Measurements from ENCODE around the gene LRPAP1. TPM values are rescaled to one million over a fixed set of nuclear protein-coding genes. Genes with fewer than 3 reads are reported as not detected.

The LRPAP1 gene
- total RNA-seq, 1 donor from 2014 or later = 53.7 TPM

DNA sequence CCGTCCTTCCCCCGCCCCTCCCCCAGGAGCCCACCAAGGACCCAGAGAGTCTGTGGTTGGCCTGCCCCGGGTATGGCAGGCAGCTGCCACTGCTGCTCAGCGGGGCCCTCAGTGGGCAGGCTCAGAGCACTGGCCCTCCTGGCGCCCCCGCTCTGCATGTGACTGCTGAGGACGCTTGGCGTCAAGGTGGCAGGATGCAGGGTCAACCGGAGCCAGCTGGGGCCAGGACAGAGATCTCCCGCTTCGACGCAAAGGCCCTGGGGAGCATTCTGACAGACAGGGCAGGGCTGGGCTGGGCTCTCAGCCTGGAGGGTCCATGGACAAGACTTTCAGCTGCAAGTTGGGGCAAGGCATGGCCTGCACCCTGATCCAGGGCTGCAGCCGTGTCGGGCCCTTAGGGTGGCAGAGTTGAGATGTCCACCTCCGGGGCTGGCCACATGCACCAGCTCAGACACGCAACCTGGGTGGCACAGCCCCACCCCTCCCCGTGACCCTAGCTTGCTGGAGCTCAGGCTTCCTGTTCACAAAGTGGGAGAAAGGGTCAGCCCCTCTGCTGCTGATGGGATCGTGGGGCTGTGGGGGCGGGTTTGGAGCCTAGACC, 30.3 kb downstream of the LRPAP1 start:
- H3K27me3 ChIP-seq (ENCODE audit: control insufficient read depth, insufficient read depth, low read length) = no peaks in the 10 kb centered on the region
- no peak for DNase-seq (ENCODE audit: low read depth)
- no peak overlapping the region for H3K4me3 ChIP-seq (ENCODE audit: low read depth, low read length)
- H3K36me3 ChIP-seq (ENCODE audit: control insufficient read depth, insufficient read depth, low read length) = peaks cover 13% of the 10 kb centered on the region
- TF ChIP-seq, protein P1, sequence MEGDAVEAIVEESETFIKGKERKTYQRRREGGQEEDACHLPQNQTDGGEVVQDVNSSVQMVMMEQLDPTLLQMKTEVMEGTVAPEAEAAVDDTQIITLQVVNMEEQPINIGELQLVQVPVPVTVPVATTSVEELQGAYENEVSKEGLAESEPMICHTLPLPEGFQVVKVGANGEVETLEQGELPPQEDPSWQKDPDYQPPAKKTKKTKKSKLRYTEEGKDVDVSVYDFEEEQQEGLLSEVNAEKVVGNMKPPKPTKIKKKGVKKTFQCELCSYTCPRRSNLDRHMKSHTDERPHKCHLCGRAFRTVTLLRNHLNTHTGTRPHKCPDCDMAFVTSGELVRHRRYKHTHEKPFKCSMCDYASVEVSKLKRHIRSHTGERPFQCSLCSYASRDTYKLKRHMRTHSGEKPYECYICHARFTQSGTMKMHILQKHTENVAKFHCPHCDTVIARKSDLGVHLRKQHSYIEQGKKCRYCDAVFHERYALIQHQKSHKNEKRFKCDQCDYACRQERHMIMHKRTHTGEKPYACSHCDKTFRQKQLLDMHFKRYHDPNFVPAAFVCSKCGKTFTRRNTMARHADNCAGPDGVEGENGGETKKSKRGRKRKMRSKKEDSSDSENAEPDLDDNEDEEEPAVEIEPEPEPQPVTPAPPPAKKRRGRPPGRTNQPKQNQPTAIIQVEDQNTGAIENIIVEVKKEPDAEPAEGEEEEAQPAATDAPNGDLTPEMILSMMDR (IDR thresholded peaks at IDR 0.05; ENCODE audit: insufficient read depth, low read length, severe bottlenecking) = no peak
- no peak for FAIRE-seq

DNA sequence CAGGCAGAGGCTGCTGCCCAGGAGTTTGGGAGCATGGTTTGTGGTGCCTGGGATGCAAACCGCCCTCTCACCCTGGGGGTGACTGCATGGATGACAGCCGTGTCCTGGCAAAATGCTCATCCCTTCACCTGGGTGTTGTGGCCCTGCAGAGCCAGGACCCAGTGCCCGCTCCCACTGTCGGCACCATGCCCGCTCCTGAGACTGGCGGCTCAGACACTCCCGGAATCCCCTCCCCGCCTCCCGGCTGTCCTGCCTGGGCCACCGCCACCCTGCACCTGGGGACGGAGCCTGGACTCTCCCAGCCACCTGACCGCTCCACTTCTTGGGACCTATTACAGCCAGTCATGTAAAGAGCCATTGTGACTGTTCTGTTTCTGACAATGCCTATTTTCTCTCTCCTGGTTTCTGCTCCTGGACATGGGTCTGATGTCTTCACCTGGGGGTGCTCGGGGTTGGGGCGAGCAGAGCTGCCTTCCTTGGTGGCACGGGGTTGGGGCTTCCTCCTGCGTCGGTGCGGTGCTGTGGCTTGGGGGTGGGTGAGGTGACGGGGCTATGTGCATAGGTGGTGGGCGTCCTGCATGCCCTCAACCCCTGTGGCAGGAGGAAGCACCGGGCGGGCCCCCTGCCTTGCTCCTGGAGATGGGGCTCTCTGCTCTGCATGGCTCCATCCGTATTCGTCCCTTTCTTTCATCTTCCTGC, 30.9 kb downstream of the LRPAP1 start:
- Histone ChIP-seq H3K27me3 (ENCODE audit: control insufficient read depth, insufficient read depth, low read length) (no peaks in the 10 kb centered on the region), H3K36me3 (ENCODE audit: control insufficient read depth, insufficient read depth, low read length) (peaks cover 11% of the 10 kb centered on the region), H3K4me3 (ENCODE audit: low read depth, low read length) (no peak overlapping the region)
- DNase-seq (ENCODE audit: low read depth) (no peak), FAIRE-seq (no peak)
- TF ChIP-seq, protein P1 (IDR thresholded peaks at IDR 0.05; ENCODE audit: insufficient read depth, low read length, severe bottlenecking) = no peak

DNA sequence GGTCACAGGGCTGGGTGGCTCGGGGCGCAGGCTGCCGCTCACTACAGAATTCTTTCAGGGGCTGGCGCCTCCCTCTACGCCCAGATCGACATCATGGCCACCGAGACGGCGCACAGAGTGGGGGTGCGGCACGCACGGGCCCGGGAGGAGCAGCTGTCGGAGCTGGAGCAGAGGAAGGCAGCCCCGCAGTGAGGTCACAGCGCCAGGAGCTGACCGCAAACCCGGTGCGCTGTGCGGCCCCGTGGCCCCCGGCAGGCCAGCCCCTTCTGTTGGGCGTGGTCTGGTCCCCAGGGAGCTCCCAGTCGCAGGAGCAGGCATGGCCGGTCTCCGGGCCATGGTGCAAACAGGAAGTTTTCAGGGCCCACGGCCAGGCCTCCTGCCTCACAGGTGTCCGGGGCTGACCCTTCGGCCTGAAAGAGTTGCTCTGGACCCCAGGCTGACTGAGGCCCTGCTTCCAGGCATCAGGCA, 31.6 kb downstream of the LRPAP1 start:
- Histone ChIP-seq H3K4me3 (ENCODE audit: low read depth, low read length) (no peak overlapping the region), H3K27me3 (ENCODE audit: control insufficient read depth, insufficient read depth, low read length) (no peaks in the 10 kb centered on the region), H3K36me3 (ENCODE audit: control insufficient read depth, insufficient read depth, low read length) (peaks cover 10% of the 10 kb centered on the region)
- FAIRE-seq (no peak), DNase-seq (ENCODE audit: low read depth) (no peak)
- TF ChIP-seq, protein P1 (IDR thresholded peaks at IDR 0.05; ENCODE audit: insufficient read depth, low read length, severe bottlenecking) = no peak

DNA sequence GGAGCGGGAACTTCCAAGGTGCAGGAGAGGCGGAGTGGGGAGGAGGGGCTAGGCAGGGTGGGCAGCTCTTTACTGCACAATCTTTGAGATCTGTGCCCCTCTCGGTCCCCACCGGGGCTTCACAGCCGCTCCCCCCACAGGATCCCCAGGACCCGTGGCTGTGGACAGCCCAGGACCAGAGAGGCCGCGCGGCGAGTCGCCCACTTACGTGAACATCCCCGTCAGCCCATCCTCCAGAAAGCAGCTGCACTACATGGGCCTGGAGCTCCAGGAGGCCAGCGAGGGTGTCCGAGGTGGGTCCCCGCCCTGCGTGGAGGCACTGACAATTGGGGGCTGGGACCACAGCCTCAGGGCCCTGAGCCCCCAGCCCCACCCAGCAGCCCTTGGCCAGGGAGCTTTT, 32.1 kb downstream of the LRPAP1 start:
- DNase-seq (ENCODE audit: low read depth) = no peak
- TF ChIP-seq, protein P1 (IDR thresholded peaks at IDR 0.05; ENCODE audit: insufficient read depth, low read length, severe bottlenecking) = no peak
- no peak for FAIRE-seq
- peaks cover 7% of the 10 kb centered on the region for H3K36me3 ChIP-seq (ENCODE audit: control insufficient read depth, insufficient read depth, low read length)
- no peak overlapping the region for H3K4me3 ChIP-seq (ENCODE audit: low read depth, low read length)
- H3K27me3 ChIP-seq (ENCODE audit: control insufficient read depth, insufficient read depth, low read length) = no peaks in the 10 kb centered on the region

DNA sequence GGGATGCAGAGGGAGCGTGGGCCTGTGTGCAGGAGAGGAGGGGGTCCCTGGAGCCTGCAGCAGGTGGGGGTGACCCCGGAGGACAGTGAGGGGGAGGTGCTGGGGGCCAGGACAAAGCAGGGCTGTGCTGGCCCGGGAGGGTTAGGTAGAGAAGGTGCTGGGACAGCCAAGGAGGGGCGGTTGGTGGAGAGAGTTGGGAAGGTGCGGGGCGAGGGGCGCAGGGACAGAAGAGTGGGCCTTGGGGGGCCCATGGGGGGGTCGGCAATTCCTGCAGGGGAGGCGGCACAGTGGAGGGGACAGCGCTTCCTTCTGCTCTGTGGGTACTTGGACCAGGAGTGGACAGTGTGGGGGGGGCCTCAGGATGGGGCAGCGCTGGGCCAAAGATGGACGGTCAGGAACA, 32.5 kb downstream of the LRPAP1 start:
- Histone ChIP-seq H3K4me3 (ENCODE audit: low read depth, low read length) (no peak overlapping the region), H3K27me3 (ENCODE audit: control insufficient read depth, insufficient read depth, low read length) (no peaks in the 10 kb centered on the region), H3K36me3 (ENCODE audit: control insufficient read depth, insufficient read depth, low read length) (peaks cover 5% of the 10 kb centered on the region)
- TF ChIP-seq, protein P1 (IDR thresholded peaks at IDR 0.05; ENCODE audit: insufficient read depth, low read length, severe bottlenecking) = no peak
- DNase-seq (ENCODE audit: low read depth) (no peak), FAIRE-seq (no peak)

Measured in bronchial epithelial cell (primary cell).